Activated CD8-positive, alpha-beta memory T cell treated with anti-CD3 and anti-CD28 coated beads for 48 hours (primary cell): ENCODE measurements around the gene ADRA2C.

Experiments
- DNase-seq, 3 experiments: peaks; one replicate each; pipeline ENCODE4 v3.0.0-alpha.2; 2020; ENCODE audit warnings: low read depth in 2 of 3, low spot score in 2 of 3

ADRA2C gene

DNA sequence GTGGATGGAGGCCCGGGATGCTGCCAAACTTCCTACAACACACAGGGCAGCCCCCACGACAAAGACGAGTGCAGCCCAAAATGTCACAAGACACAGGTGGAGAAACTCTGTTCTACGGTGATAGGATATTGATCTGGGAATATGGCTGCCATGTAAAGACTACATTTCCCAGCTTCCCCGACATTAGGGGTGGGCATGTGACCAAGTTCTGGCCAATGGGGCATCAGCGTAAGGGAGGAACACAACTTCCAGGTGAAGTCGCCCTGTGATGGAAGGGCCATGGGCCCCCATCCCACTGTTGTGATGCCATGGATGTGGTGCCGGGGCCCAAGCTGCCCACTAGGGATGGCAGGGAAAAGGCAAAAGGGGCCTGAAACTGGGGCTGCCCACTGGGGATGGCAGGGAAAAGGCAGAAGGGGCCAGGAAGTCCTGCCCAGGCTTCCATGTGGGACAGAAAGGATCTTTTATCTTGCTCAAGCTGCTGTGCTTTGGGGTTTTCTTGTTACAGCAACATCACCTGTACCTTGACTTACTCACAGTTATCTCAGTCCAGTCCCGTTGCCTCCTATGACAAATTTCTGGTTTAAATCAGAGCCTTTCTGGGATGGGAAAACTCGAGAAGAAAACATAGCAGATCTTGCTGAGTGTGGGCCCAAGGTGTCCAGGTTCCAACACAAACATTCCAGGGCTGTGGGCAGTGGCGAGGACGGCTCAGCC, 9.7 kb upstream of the ADRA2C start:
- DNase-seq = no peak

DNA sequence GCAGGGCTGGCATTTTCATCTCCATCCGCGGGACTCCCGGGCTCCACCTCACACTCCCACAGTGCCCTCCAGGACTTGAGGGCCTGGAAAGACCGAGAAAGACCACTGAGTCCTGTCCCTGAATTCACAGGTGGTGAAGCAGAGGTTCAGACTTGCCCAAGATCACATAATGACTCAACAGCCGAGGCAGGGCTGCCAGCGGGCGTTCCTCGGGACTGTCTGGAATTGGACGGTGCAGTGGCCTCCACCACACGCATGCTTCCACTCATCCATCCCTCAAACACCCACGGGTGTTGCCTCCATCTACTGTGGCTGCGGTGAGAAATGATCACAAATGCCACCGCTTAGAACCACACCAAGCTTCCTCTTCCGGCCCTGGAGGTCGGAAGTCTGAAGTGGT, 6.9 kb upstream of the ADRA2C start:
- DNase-seq = no peak

DNA sequence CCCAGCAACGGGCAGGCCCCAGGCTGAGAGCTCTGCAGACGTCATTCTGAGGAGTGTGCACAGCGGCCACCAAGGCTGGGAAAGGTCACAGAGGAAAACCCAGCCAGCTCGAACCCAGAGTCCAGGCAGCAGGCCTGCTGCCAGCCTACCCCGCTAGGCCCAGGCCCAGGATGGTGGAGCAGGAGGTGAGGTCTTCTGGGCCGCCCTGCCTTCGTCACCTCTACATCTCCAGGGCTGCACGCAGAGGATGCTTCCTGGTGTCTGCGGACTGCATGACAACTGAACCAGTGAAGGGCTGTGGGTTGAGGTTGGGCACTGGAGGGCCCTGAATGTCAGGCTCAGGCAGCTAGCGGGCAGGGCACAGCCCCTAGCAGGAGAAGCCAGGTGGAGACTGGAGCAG, 5.8 kb upstream of the ADRA2C start:
- no peak for DNase-seq

DNA sequence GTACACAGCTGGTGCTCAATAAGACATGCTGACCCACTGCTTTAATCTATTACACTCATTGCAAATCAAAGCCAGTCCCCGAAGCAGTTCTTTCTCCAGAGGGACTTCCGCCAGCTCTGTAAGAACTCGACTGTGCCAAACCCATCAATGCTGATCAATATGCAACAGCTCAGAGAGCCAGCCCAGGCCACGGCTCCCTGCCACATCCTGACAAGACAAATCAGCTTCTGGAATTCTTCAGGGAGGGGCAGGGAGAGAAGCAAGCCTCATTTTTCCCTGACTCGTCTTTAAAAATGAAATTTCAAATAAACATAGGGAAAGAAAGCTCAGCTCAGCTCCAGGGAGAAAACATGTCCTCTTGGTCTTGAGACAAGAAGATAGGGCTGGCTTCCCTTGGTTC, 5.3 kb upstream of the ADRA2C start:
- no peak for DNase-seq

DNA sequence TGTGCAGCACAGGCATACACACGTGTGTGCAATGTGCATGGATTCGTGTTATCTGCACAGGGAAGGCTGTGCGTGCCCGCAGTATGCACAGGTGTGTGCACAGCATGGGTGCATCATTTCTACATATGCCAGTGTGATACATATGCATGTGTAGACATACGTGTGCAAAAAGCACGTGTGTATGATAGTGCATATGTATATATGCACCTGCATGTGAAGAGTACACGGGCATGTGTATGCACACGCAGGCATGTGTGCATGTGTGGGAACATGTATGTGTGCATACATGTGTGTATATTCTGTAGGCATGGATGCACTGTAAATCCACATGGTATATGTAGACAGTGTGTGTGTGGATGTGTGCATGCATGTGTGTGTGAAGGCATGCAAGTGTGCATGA, 3.9 kb upstream of the ADRA2C start:
- no peak for DNase-seq

DNA sequence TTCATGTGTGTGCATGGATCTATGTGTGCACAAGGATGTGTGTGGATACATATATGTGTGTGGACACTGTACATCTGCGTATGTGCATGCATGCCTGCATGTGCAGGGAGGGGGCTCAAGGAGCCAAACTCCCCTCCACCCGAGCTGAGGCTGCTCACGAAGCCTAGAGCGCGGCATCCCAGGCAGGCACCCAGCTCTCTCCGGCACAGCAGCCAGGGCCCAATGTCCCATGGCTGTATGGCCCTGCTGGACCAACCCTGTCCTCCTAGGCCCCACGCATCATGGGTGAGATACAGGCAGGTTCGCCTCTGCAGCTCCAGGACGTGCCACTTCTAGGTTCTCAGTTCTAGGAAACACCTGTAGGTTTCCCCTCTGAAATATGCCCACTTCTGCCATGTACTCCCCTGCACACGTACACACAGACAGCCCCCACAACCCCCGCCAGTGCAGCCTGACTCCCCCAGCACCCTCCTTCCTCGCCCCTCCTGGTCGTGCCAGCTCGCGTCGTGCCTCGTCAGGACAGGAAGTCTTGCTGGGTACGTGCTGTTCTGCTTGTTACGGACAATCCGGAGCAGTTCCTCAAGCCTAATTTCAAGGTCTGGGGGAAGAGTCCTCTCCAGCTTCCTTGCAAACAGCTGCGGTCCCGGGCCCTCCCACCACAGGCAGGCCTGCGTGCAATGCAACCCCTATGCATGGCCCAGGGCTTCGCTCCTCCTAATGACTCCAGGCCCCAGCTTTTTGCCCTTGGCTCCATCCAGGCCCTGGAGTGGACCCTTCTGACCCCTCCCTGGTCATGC, 3.2 kb upstream of the ADRA2C start:
- DNase-seq = no peak

DNA sequence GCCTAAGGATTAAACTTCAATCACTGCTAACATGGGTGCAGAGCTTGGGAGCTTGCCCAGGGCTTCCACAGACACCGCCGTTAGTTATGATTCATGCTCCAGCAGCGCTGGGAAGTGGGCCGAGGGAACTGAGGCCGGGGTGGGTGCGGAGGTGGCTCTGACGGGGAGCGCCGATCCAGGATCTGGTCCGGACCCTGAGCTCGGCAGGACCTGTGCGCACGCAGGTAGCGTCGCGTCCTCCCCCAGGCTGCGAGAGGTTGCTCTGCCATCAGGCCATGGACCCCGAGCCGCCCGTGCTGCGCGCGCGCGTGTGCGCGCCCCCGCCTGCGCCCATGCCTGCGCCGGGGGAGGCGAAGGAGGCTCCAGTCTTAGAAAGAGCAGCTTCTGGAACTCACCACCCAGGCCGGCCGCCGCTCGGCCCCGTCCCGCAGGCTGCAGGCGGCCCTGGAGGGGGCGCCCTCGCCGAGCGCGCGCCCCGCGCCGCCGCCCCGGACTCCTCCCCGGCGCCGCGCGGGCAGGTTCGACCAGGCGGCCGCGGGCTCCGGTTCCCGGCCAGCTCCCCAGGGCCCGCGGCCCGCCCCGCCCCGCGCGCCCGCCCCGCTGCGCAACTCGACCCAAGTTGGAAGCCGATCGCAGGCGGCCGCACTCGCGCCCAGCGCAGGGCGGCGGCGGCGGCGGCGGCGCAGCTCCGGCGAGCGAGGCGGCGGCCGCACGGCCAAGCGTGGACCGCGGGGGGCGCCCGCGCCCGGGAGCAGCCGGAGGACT, 732 bp upstream of the ADRA2C start:
- no peak for DNase-seq

DNA sequence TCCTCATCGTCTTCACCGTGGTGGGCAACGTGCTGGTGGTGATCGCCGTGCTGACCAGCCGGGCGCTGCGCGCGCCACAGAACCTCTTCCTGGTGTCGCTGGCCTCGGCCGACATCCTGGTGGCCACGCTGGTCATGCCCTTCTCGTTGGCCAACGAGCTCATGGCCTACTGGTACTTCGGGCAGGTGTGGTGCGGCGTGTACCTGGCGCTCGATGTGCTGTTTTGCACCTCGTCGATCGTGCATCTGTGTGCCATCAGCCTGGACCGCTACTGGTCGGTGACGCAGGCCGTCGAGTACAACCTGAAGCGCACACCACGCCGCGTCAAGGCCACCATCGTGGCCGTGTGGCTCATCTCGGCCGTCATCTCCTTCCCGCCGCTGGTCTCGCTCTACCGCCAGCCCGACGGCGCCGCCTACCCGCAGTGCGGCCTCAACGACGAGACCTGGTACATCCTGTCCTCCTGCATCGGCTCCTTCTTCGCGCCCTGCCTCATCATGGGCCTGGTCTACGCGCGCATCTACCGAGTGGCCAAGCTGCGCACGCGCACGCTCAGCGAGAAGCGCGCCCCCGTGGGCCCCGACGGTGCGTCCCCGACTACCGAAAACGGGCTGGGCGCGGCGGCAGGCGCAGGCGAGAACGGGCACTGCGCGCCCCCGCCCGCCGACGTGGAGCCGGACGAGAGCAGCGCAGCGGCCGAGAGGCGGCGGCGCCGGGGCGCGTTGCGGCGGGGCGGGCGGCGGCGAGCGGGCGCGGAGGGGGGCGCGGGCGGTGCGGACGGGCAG, 792 bp downstream of the ADRA2C start:
- no peak for DNase-seq

DNA sequence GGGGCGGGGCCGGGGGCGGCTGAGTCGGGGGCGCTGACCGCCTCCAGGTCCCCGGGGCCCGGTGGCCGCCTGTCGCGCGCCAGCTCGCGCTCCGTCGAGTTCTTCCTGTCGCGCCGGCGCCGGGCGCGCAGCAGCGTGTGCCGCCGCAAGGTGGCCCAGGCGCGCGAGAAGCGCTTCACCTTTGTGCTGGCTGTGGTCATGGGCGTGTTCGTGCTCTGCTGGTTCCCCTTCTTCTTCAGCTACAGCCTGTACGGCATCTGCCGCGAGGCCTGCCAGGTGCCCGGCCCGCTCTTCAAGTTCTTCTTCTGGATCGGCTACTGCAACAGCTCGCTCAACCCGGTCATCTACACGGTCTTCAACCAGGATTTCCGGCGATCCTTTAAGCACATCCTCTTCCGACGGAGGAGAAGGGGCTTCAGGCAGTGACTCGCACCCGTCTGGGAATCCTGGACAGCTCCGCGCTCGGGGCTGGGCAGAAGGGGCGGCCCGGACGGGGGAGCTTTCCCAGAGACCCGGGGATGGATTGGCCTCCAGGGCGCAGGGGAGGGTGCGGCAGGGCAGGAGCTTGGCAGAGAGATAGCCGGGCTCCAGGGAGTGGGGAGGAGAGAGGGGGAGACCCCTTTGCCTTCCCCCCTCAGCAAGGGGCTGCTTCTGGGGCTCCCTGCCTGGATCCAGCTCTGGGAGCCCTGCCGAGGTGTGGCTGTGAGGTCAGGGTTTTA, 1.5 kb downstream of the ADRA2C start:
- DNase-seq = no peak

DNA sequence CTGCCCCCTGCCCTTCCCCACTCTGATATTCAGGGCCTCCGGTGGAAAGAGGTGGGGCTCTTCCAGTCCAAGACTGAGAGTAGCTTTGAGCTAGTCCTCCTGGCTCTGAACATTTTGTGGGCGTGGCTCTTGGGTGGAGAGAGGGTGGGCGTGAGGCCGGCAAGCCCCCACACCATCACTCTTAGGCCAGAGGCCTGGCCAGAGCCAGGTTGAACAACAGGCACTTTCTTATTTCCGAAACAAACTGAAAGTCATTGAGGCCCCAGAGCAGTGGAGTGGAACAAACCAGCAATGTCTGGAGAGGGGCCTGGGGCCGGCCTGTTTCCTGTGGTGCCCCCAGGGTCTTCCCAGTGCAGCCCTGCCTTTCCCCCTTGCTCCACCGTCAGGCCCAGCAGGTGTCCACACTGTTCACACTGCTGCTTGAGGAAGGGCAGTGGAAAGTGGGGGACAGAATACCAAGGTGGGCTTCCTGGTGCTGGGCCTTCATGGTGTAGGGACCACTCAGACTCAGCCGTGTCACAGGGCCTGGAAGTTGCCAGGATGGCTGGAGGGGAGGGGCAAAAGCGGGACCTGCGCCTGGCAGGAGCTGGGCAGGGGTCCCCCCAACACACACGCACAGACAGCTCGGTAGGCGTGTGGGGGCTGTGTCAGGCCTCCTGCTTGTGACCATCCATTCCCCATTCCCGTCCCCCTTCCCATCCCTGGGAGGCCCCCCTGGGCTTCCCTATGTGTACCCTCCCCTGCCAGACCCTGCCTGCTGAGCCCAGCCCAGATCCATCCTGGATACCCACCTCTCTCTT, 2.9 kb downstream of the ADRA2C start:
- DNase-seq = no peak

DNA sequence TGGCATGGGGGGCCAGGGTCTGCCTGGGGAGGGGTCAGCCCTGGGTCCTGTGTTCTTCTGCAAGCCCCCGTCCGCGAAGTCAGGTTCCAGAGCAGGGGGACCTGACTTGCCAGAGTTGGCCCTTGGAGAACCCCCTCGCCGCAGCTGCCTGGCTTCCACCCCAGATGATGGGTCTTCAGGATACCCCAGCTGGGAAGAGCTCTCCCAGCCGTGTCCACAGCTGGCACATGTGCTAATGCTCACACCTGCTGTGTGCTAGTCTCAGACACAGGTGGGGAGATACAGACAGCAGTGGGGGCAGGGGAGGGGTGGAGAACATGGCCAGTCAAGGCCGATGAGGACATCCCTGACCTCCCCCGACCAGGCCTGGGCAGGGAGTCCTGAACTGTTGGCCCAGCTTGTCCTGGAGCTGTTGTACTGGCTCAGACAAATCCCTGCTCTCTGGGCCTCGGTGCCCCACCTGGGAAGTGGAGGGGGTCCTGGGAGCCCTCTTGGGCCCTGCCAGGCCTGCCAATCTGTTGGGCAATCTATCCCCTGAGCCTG, 3.5 kb downstream of the ADRA2C start:
- DNase-seq = no peak

DNA sequence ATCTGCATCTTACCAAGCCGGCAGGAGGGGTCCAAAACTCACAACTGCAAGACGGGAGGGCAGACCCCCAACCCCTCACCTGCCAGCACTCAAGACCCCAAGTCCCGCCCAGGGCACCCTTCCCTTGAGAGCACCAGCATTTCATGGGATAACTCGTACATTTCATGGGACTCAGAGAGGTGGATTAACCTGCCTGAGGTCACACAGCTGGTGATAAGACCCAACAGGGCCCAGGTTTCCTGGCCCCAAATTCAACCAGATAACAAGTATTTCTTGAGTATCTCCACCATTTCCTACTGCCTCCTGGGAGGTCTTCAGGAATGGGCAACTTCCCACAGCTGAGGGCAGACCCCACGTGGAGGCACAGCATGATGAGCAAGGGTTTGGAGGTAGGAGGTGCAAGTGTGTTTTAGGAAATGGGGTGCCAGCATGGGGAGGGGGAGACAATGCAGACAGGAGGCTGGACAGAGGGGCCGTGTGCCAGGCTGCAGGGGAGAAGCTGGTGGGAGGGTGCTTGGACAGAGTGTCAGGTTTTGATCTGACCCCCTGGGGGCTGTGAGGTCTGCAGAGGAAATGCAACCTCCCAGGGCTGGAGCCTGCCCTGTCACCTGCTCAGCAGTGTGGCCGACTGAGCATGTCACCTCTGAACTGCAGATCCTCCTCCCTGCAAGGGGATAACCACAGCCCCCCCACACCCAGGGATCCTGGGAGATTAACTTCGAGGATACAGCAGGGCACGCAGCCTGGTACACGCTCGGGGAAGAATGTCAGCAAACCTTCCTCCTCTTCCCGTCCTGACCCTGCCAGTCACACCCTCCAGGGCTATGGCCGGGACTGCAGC, 4.4 kb downstream of the ADRA2C start:
- DNase-seq = no peak

DNA sequence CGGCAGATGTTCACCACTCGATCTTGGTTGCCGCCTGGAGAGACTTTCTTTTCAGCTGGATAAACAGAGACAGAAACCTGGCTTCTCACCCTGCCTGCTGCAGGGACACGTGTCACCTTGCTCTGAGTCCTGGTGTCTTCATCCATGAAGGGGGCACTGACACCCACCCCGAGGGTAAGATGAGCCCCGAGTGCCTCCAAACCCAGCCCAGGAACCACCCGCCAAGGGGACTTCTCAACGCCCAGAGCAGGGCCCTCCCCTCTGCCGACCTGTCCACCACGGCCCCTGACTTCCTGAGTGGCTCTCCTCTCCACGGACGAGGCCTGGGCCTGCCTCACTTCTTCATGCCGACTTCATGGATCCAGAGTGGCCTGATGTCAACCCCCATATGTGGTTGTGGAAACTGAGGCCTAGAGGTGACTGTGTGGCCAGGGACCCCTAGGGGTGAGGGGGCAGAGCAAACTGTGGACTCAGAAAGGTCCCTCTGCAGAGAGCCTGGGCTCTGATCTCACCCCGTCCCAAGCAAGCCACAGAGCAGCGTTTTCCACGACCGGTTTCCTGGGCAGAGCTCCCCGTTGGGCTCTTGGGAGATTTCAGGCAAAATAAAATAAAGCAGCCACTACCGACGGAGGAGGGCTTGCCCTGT, 5.1 kb downstream of the ADRA2C start:
- DNase-seq = no peak

DNA sequence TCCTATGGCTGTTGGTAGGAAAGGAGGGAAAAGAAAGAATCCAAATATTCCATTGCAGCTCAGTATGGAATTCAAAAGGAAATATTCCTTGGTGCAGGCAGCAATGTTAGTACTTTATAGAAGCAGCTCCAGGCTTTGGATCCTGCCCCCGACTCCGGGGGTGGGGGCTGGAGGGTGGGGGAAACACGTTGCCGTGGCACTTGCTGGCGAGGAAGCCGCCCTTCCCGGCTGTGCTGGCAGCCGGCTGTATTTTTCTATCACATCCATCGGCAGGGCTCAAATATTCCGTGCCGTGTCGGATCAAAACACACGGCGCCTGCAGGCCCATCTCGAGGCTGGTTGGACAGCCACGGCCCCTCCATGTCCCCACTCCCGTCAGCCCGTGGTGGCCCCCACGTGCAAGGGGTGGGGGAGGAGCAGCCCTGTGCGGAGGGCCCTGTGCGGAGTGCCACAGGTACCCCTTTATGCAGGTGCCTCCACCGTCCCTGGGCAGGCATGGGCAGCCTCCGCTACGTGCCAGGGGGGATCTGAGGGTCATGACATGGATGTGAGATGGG, 5.8 kb downstream of the ADRA2C start:
- no peak for DNase-seq

DNA sequence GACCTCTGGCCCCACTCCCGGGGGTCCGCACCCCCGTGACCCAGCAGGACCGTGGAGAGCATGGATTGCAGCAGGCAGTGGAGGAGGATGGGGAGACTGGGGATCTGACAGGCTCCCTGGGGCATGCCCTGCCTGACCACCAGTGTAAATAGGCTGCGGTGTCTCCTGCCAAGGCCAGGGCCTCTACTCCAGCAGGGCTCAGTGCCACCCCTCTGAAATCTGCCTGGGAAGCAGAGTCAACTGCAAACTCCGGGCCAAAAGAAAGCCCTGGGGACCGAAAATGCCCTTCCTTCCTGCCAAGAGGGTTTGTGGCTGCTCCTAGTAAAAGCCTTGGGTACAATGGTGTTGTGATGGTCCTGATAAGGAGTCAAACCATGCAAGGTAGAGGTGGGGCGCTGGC, 6.4 kb downstream of the ADRA2C start:
- DNase-seq = no peak

DNA sequence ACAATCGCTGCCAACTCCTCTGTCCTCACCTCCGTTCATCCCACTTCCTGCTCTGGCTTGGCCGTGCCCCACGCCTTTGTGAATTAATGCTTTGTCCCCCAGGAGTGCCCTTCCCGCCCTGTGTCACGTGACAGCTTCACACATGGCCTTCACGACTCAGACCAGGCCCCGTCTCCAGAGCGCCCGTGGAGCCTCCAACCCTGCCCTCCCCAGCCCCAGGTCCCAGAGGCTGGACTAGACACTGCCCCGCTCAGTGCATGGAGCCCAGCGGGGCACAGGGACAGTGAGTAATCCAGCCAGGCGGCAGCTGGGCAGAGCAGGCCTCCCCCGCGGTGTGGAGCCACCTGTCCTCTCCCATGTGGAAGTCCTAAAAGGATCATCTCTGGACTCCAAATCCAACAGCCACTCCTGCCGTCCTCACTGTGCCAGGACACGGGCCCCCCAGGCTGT, 7.4 kb downstream of the ADRA2C start:
- DNase-seq = no peak

DNA sequence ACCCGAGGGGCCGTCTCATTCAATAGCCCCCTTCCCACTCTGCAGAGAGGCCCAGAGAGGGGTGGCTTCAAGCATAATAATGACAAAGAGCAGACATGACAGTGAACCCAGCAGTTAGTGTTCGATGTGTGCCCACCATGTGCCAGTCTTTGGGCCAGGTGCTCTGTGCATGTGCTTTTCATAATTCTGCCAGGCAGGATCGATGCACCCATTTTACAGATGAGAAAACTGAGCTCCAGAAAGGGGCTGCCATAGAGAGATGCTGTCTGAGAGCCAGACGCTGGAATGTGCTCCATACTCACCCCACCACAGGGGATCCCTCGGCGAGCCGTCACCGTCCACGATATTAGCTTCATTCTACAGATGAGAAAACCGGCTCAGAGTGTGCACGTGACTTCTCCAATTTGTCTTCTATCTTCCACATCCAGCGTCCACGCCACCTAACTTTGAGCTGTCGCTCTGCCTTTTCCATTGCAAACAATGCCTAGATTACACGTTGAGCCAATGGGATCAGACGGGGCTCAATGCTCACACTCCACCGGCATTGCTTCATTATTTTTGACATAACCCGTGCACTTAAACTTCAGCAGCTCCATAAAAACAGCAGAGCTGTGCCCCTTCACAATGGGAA, 8.2 kb downstream of the ADRA2C start:
- no peak for DNase-seq
